ENCODE data around the gene UCHL3.

- TF ChIP-seq EZH2 (IDR thresholded peaks at IDR 0.05; ENCODE audit: insufficient read depth, poor library complexity, severe bottlenecking) (no peak), EZH2phosphoT487 (IDR thresholded peaks at IDR 0.05; ENCODE audit: insufficient read depth, low read depth) (no peak)
Observed at GRCh38 chr13:75555836-75556235, 6.2 kb downstream of the UCHL3 start.
